HCT116 (cell line): ENCODE measurements around the gene BMPER.

Experiments used
- CEBPB ChIP-seq: IDR thresholded peaks from 2 replicates; pipeline ENCODE4 v1.6.1; 2012; ENCODE audit warnings: low read depth
- EGR1 ChIP-seq: IDR thresholded peaks from 2 replicates; pipeline ENCODE4 v1.6.1; 2012; ENCODE audit warnings: low read depth
- ELF1 ChIP-seq: IDR thresholded peaks from 2 replicates; pipeline ENCODE4 v1.6.1; 2012; ENCODE audit warnings: low read depth, borderline replicate concordance
- EZH2 ChIP-seq: fragments of 200-600 bp; sonication (generic); IDR thresholded peaks from 2 replicates; pipeline ENCODE4 v1.6.1; 2017; ENCODE audit warnings: antibody characterized with exemption, mixed run types
- EZH2phosphoT487 ChIP-seq: fragments of 200-600 bp; IDR thresholded peaks from 2 replicates; pipeline ENCODE4 v1.6.1; 2018; ENCODE audit warnings: antibody characterized with exemption, borderline replicate concordance
- JUND ChIP-seq: IDR thresholded peaks from 2 replicates; pipeline ENCODE4 v1.6.1; 2012
- MAX ChIP-seq: IDR thresholded peaks from 2 replicates; pipeline ENCODE4 v1.6.1; 2012
- POLR2A ChIP-seq: IDR thresholded peaks from 2 replicates; pipeline ENCODE4 v1.7.0; 2011; ENCODE audit warnings: borderline replicate concordance; ENCODE audit not compliant: insufficient read depth, insufficient read length; ENCODE audit errors: extremely low read depth
- POLR2AphosphoS5 ChIP-seq: IDR thresholded peaks from 2 replicates; pipeline ENCODE4 v1.6.1; 2011; ENCODE audit warnings: mild to moderate bottlenecking, low read depth, low read length, moderate library complexity
- REST ChIP-seq: IDR thresholded peaks from 2 replicates; pipeline ENCODE4 v1.6.1; 2012; ENCODE audit warnings: low read depth
- TF ChIP-seq, protein P1 (sequence below), 3 experiments: fragments of 200-600 bp in 1 of 3; sonication (generic) in 1 of 3; IDR thresholded peaks in 2 of 3; conservative IDR thresholded peaks in 1 of 3; 2 replicates each; pipeline ENCODE4 v1.5.1; 2012 to 2017; ENCODE audit warnings: low read depth in 2 of 3, low read length in 2 of 3, antibody characterized with exemption in 1 of 3, borderline replicate concordance in 1 of 3, control low read depth in 1 of 3, mild to moderate bottlenecking in 1 of 3, mixed read lengths in 1 of 3, mixed run types in 1 of 3, moderate library complexity in 1 of 3; ENCODE audit not compliant: insufficient read depth in 1 of 3
- TF ChIP-seq, protein P2 (sequence below): IDR thresholded peaks from 2 replicates; pipeline ENCODE4 v1.6.1; 2012

DNA sequence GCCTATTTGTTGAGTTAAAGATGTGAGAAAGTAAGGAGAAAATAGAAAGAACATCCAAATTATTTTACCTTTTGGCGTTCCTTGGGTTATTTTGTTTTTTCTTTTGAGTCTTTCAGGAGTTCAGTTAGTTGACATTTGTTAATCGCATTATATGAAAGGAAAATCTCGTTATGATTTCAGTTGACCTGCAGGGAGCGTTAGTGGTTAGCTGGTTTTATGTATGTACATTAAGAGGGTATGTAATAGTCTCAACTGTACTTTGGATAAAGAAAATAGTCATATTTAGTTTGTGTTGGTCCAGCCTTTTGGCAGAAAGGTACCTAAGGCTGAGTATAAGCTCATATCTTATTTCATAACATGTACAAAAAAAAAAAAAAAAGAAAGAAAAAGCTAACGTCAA, 4.0 kb downstream of the BMPER start:
- TF ChIP-seq EZH2 = no peak
- TF ChIP-seq, protein P1, sequence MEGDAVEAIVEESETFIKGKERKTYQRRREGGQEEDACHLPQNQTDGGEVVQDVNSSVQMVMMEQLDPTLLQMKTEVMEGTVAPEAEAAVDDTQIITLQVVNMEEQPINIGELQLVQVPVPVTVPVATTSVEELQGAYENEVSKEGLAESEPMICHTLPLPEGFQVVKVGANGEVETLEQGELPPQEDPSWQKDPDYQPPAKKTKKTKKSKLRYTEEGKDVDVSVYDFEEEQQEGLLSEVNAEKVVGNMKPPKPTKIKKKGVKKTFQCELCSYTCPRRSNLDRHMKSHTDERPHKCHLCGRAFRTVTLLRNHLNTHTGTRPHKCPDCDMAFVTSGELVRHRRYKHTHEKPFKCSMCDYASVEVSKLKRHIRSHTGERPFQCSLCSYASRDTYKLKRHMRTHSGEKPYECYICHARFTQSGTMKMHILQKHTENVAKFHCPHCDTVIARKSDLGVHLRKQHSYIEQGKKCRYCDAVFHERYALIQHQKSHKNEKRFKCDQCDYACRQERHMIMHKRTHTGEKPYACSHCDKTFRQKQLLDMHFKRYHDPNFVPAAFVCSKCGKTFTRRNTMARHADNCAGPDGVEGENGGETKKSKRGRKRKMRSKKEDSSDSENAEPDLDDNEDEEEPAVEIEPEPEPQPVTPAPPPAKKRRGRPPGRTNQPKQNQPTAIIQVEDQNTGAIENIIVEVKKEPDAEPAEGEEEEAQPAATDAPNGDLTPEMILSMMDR (IDR thresholded peaks at IDR 0.05 in 2 of 3, conservative IDR thresholded peaks at IDR 0.05 in 1 of 3; ENCODE audit: borderline replicate concordance in 1 of 3, insufficient read depth in 1 of 3, low read depth in 2 of 3, low read length in 2 of 3) = peak in 1 of 3 experiments; percentile 17; a peak in 1 of 6 replicates
- no peak for TF ChIP-seq MAX
- TF ChIP-seq ELF1 = no peak
- TF ChIP-seq, protein P2, sequence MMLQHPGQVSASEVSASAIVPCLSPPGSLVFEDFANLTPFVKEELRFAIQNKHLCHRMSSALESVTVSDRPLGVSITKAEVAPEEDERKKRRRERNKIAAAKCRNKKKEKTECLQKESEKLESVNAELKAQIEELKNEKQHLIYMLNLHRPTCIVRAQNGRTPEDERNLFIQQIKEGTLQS = no peak
- TF ChIP-seq POLR2A = no peak
- TF ChIP-seq EGR1 = no peak
- TF ChIP-seq JUND = no peak
- TF ChIP-seq POLR2AphosphoS5 = no peak
- no peak for TF ChIP-seq EZH2phosphoT487
- TF ChIP-seq CEBPB = no peak
- no peak for TF ChIP-seq REST
